MM.1S (cell line): ENCODE data around the gene ZC3H4.

Experiments
- CTCF ChIP-seq: fragments of 300-600 bp; sonication (generic); IDR thresholded peaks from 2 replicates; pipeline ENCODE4 v1.5.1; 2016; ENCODE audit warnings: antibody characterized with exemption, low read length, mixed read lengths
- EZH2 ChIP-seq: fragments of 300-600 bp; sonication (generic); optimal IDR thresholded peaks from 2 replicates; pipeline ENCODE3; 2017; ENCODE audit warnings: low read depth, mild to moderate bottlenecking, antibody characterized with exemption, low read length, mixed read lengths
- EZH2phosphoT487 ChIP-seq: fragments of 300-600 bp; sonication (generic); IDR thresholded peaks from 2 replicates; pipeline ENCODE4 v1.6.1; 2018; ENCODE audit warnings: antibody characterized with exemption, low read length

DNA sequence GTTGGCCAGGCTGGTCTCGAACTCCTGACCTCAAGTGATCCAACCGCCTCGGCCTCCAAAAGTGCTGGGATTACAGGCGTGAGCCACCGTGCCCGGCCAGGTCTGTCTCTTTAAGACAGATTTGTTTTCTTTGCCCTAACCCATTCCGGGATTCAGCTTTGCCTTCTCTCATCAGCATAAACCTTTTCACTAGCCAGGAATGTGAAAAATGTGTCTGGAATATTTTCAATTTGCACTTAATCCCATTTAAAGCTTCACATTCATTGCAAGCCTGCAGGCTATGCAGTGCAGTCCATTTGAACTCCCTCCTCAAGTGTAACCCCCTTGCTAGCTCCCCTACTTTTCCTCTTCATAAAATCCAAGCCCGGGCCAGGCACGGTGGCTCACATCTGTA, 64.3 kb downstream of the ZC3H4 start:
- TF ChIP-seq CTCF (no peak), EZH2 (no peak), EZH2phosphoT487 (no peak)
